Endodermal cell (in vitro differentiated cells): ENCODE data around the gene C10orf62. TPM values are rescaled to one million over a fixed set of nuclear protein-coding genes. Genes with fewer than 3 reads are reported as not detected.
A peak's percentile ranks its signal among the peaks of the same experiment; 100 is the strongest.

ENCODE experiments used
- DNase-seq: peaks from one replicate; pipeline ENCODE4 v3.0.0-alpha.2; 2017
- H3K27ac ChIP-seq: 2 replicates; pipeline ENCODE4 v1.5.1; 2013; ENCODE audit warnings: mild to moderate bottlenecking, low read depth, low read length, moderate library complexity
- H3K27me3 ChIP-seq: 2 replicates; pipeline ENCODE4 v1.6.1; 2013; ENCODE audit warnings: mild to moderate bottlenecking, low read length, moderate library complexity; ENCODE audit not compliant: insufficient read depth, control insufficient read depth, poor library complexity, severe bottlenecking
- H3K36me3 ChIP-seq: 2 replicates; pipeline ENCODE4 v1.7.0; 2013; ENCODE audit warnings: mild to moderate bottlenecking, low read length, moderate library complexity; ENCODE audit not compliant: control insufficient read depth, insufficient read depth
- H3K4me1 ChIP-seq: one replicate; pipeline ENCODE4 v1.7.0; 2013; ENCODE audit warnings: low read length; ENCODE audit not compliant: control insufficient read depth, insufficient read depth
- H3K4me3 ChIP-seq: 2 replicates; pipeline ENCODE4 v1.5.1; 2013; ENCODE audit warnings: mild to moderate bottlenecking, low read length, moderate library complexity
- H3K9ac ChIP-seq: 2 replicates; pipeline ENCODE4 v1.6.1; 2013; ENCODE audit warnings: mild to moderate bottlenecking, low read length, moderate library complexity; ENCODE audit not compliant: poor library complexity, severe bottlenecking; ENCODE audit errors: extremely low read depth
- H3K9me3 ChIP-seq: 2 replicates; pipeline ENCODE4 v1.6.1; 2013; ENCODE audit warnings: mild to moderate bottlenecking, low read length, moderate library complexity; ENCODE audit not compliant: control insufficient read depth
- H3K27ac Mint-ChIP-seq: 2 replicates; pipeline ENCODE4 v1.8.0; 2020; ENCODE audit warnings: mixed read lengths
- H3K27me3 Mint-ChIP-seq: 2 replicates; pipeline ENCODE4 v1.8.0; 2021; ENCODE audit warnings: mild to moderate bottlenecking, mixed read lengths; ENCODE audit not compliant: insufficient read depth
- H3K36me3 Mint-ChIP-seq: 2 replicates; pipeline ENCODE4 v1.8.0; 2020; ENCODE audit warnings: low read depth, mixed read lengths
- H3K4me1 Mint-ChIP-seq: 2 replicates; pipeline ENCODE4 v1.8.0; 2020; ENCODE audit warnings: mixed read lengths
- H3K4me3 Mint-ChIP-seq: 2 replicates; pipeline ENCODE4 v1.8.0; 2020; ENCODE audit warnings: mild to moderate bottlenecking, moderate library complexity, mixed read lengths
- H3K9me3 Mint-ChIP-seq: 2 replicates; pipeline ENCODE4 v1.8.0; 2020; ENCODE audit warnings: mild to moderate bottlenecking, mixed read lengths
- CTCF ChIP-seq: fragments of 200-600 bp; sonication (generic); conservative IDR thresholded peaks from 2 replicates; pipeline ENCODE4 v1.5.0; 2021; ENCODE audit warnings: antibody characterized with exemption, mild to moderate bottlenecking
- WGBS, 2 experiments: methylation state at CpG; one replicate each; pipeline versions ENCODE4 v1.1.5 to v1.1.7; 2013; ENCODE audit warnings: missing lambda C conversion rate in 2 of 2, mixed read lengths in 1 of 2; ENCODE audit not compliant: insufficient coverage in 1 of 2, insufficient read length in 1 of 2; 5-methylcytosine and 5-hydroxymethylcytosine counted together
- total RNA-seq, 2 donors: library from RNA; stranded (reverse); fragmentation: NEBNext Ultra II Directional in 1 of 2; extraction: Animal tissue kit (Norgen Biotek cat#: 25700) in 1 of 2; gene quantifications; 2 replicates in 1 of 2; 3 replicates in 1 of 2; pipeline ENCODE4 v1.2.1, GENCODE V29; 2021

The C10orf62 gene
- total RNA-seq, 2 donors from 2014 or later: not detected

GRCh38 chr10:97542169-97543024 is 47.1 kb upstream of the C10orf62 start:
- Histone ChIP-seq H3K36me3 (no peaks in the 10 kb centered on the region), H3K4me3 (no peak overlapping the region), H3K27me3 (no peaks in the 10 kb centered on the region), H3K9ac (no peak overlapping the region), H3K9me3 (no peaks in the 10 kb centered on the region), H3K4me1 (no peaks in the 10 kb centered on the region), H3K27ac (peak overlapping the region; percentile 85)
- no peaks in the 10 kb centered on the region for H3K9me3 Mint-ChIP-seq
- no peak overlapping the region for H3K4me3 Mint-ChIP-seq
- peaks cover 8% of the 10 kb centered on the region for H3K4me1 Mint-ChIP-seq
- DNase-seq: peak; percentile 85
- WGBS, 2 experiments: 82 to 86% methylated on average over 6 to 9 of the region's 9 CpGs
- H3K27ac Mint-ChIP-seq: peak overlapping the region; percentile 82
- no peak for TF ChIP-seq CTCF
- no peaks in the 10 kb centered on the region for H3K36me3 Mint-ChIP-seq
- no peaks in the 10 kb centered on the region for H3K27me3 Mint-ChIP-seq

GRCh38 chr10:97543025-97543546 is 46.4 kb upstream of the C10orf62 start:
- no peaks in the 10 kb centered on the region for H3K9me3 Mint-ChIP-seq
- no peaks in the 10 kb centered on the region for H3K9me3 ChIP-seq
- no peaks in the 10 kb centered on the region for H3K36me3 Mint-ChIP-seq
- no peaks in the 10 kb centered on the region for H3K27me3 ChIP-seq
- no peaks in the 10 kb centered on the region for H3K36me3 ChIP-seq
- peak overlapping the region; percentile 48 for H3K27ac Mint-ChIP-seq
- H3K9ac ChIP-seq: no peak overlapping the region
- peaks cover 8% of the 10 kb centered on the region for H3K4me1 Mint-ChIP-seq
- H3K27ac ChIP-seq: peak overlapping the region; percentile 85
- H3K4me1 ChIP-seq: no peaks in the 10 kb centered on the region
- WGBS, 2 experiments: 87 to 89% methylated on average over 9 to 10 of the region's 10 CpGs
- no peak overlapping the region for H3K4me3 ChIP-seq
- no peak overlapping the region for H3K4me3 Mint-ChIP-seq
- H3K27me3 Mint-ChIP-seq: no peaks in the 10 kb centered on the region
- TF ChIP-seq CTCF: no peak
- peak; percentile 75 for DNase-seq

- Mint-ChIP-seq H3K4me1 (peaks cover 17% of the 10 kb centered on the region), H3K27ac (no peak overlapping the region), H3K4me3 (no peak overlapping the region), H3K9me3 (no peaks in the 10 kb centered on the region), H3K27me3 (no peaks in the 10 kb centered on the region), H3K36me3 (no peaks in the 10 kb centered on the region)
- Histone ChIP-seq H3K27ac (peak overlapping the region; percentile 17), H3K27me3 (no peaks in the 10 kb centered on the region), H3K4me1 (peaks cover 5% of the 10 kb centered on the region), H3K9me3 (no peaks in the 10 kb centered on the region), H3K4me3 (no peak overlapping the region), H3K36me3 (no peaks in the 10 kb centered on the region), H3K9ac (no peak overlapping the region)
- TF ChIP-seq CTCF: no peak
- DNase-seq: no peak
- WGBS, 2 experiments: 89 to 92% methylated on average over 13 to 18 of the region's 18 CpGs
Observed at GRCh38 chr10:97546456-97547270, 42.9 kb upstream of the C10orf62 start.
